KMS-11 (cell line): ENCODE measurements around the gene HIF3A.
A peak's percentile ranks its signal among the peaks of the same experiment; 100 is the strongest.

ENCODE experiments used
- H2AFZ ChIP-seq: fragments of 200-600 bp; sonication (generic); 2 replicates; pipeline ENCODE4 v1.6.1; 2016; ENCODE audit warnings: antibody characterized with exemption, mixed run types, low read depth
- H3K27ac ChIP-seq: fragments of 200-600 bp; sonication (generic); 2 replicates; pipeline ENCODE4 v1.6.1; 2016; ENCODE audit warnings: mild to moderate bottlenecking, mixed run types
- H3K27me3 ChIP-seq: fragments of 200-600 bp; sonication (generic); 2 replicates; pipeline ENCODE4 v1.6.1; 2017; ENCODE audit warnings: mild to moderate bottlenecking, low read depth, mixed run types, moderate library complexity; ENCODE audit not compliant: insufficient read depth
- H3K36me3 ChIP-seq: fragments of 200-600 bp; sonication (generic); 2 replicates; pipeline ENCODE4 v1.6.1; 2017; ENCODE audit warnings: mild to moderate bottlenecking, mixed run types; ENCODE audit not compliant: insufficient read depth
- H3K4me1 ChIP-seq: fragments of 200-600 bp; sonication (generic); 2 replicates; pipeline ENCODE4 v1.6.1; 2016; ENCODE audit warnings: mild to moderate bottlenecking, low read depth, mixed run types; ENCODE audit not compliant: poor library complexity, severe bottlenecking
- H3K4me2 ChIP-seq: fragments of 200-600 bp; sonication (generic); 2 replicates; pipeline ENCODE4 v1.7.0; 2016; ENCODE audit warnings: mild to moderate bottlenecking, mixed run types
- H3K4me3 ChIP-seq: fragments of 200-600 bp; sonication (generic); IDR thresholded peaks from 2 replicates; pipeline ENCODE4 v1.6.1; 2017; ENCODE audit warnings: low read depth, low read length, mixed read lengths; ENCODE audit not compliant: insufficient read depth
- H3K79me2 ChIP-seq: fragments of 200-600 bp; sonication (generic); 2 replicates; pipeline ENCODE4 v1.6.1; 2016; ENCODE audit warnings: low read depth, mixed run types; ENCODE audit not compliant: insufficient read depth
- H3K9ac ChIP-seq: fragments of 200-600 bp; sonication (generic); 2 replicates; pipeline ENCODE4 v1.6.1; 2016; ENCODE audit warnings: mild to moderate bottlenecking, mixed run types
- H4K20me1 ChIP-seq: fragments of 200-600 bp; sonication (generic); 2 replicates; pipeline ENCODE4 v1.6.1; 2016; ENCODE audit warnings: mild to moderate bottlenecking, mixed run types; ENCODE audit not compliant: insufficient read depth
- CTCF ChIP-seq: fragments of 200-600 bp; sonication (generic); conservative IDR thresholded peaks from 2 replicates; pipeline ENCODE4 v1.6.1; 2017; ENCODE audit warnings: low read depth, mild to moderate bottlenecking, antibody characterized with exemption, low read length, moderate library complexity, mixed read lengths

The HIF3A gene

GRCh38 chr19:46355234-46356148 lies 58.6 kb downstream of the HIF3A start:
- Histone ChIP-seq H3K4me2 (no peak overlapping the region), H3K27ac (no peak overlapping the region), H2AFZ (no peak overlapping the region), H3K4me3 (no peak overlapping the region), H3K79me2 (peaks cover 23% of the 10 kb centered on the region; the same call in 1 of the 2 replicates), H3K36me3 (peaks cover 6% of the 10 kb centered on the region; the same call in 1 of the 2 replicates), H3K4me1 (peaks cover 6% of the 10 kb centered on the region), H4K20me1 (peaks cover 5% of the 10 kb centered on the region), H3K27me3 (no peaks in the 10 kb centered on the region), H3K9ac (no peak overlapping the region)
- no peak for TF ChIP-seq CTCF

GRCh38 chr19:46356149-46357055 lies 59.6 kb downstream of the HIF3A start:
- H2AFZ ChIP-seq = no peak overlapping the region
- H3K36me3 ChIP-seq = peaks cover 6% of the 10 kb centered on the region; the same call in 1 of the 2 replicates
- H3K79me2 ChIP-seq = peaks cover 15% of the 10 kb centered on the region; the same call in 1 of the 2 replicates
- no peak overlapping the region for H3K9ac ChIP-seq
- H4K20me1 ChIP-seq = peaks cover 5% of the 10 kb centered on the region
- no peak overlapping the region for H3K4me3 ChIP-seq
- H3K27ac ChIP-seq = no peak overlapping the region
- H3K4me2 ChIP-seq = no peak overlapping the region
- H3K4me1 ChIP-seq = peaks cover 6% of the 10 kb centered on the region
- no peaks in the 10 kb centered on the region for H3K27me3 ChIP-seq
- no peak for TF ChIP-seq CTCF

- H3K79me2 ChIP-seq = peaks cover 6% of the 10 kb centered on the region; the same call in 1 of the 2 replicates
- no peak overlapping the region for H3K27ac ChIP-seq
- H3K4me1 ChIP-seq = peaks cover 14% of the 10 kb centered on the region
- no peak overlapping the region for H2AFZ ChIP-seq
- no peak overlapping the region for H3K9ac ChIP-seq
- TF ChIP-seq CTCF = no peak
- H3K4me2 ChIP-seq = no peak overlapping the region
- H3K36me3 ChIP-seq = peaks cover 6% of the 10 kb centered on the region; the same call in 1 of the 2 replicates
- no peaks in the 10 kb centered on the region for H3K27me3 ChIP-seq
- no peak overlapping the region for H3K4me3 ChIP-seq
- H4K20me1 ChIP-seq = peaks cover 5% of the 10 kb centered on the region; the same call in 1 of the 2 replicates
Observed at GRCh38 chr19:46357846-46358583, 61.2 kb downstream of the HIF3A start.

- Histone ChIP-seq H3K27me3 (no peaks in the 10 kb centered on the region), H3K4me2 (peak overlapping the region; percentile 39; the same call in 1 of the 2 replicates), H3K27ac (no peak overlapping the region), H3K79me2 (peaks cover 30% of the 10 kb centered on the region; the same call in 1 of the 2 replicates), H4K20me1 (peaks cover 5% of the 10 kb centered on the region), H3K36me3 (peaks cover 2% of the 10 kb centered on the region; the same call in 1 of the 2 replicates), H3K4me1 (peaks cover 19% of the 10 kb centered on the region), H3K9ac (no peak overlapping the region), H2AFZ (no peak overlapping the region), H3K4me3 (no peak overlapping the region)
- no peak for TF ChIP-seq CTCF
Observed at GRCh38 chr19:46361915-46362314, 65.1 kb downstream of the HIF3A start.
